HT-29 (cell line): Measurements from ENCODE around the gene PPFIBP1. TPM values are rescaled to one million over a fixed set of nuclear protein-coding genes. Genes with fewer than 3 reads are reported as not detected.
A peak's percentile ranks its signal among the peaks of the same experiment; 100 is the strongest.

Experiments used
- DNase-seq: peaks from one replicate; pipeline ENCODE4 v3.0.0-alpha.2; 2015; ENCODE audit warnings: low spot score
- total RNA-seq: library from RNA; depleted of rRNA; stranded (reverse); fragments of >200 nt; shearing (Covaris generic); gene quantifications from 2 replicates; pipeline ENCODE4 v1.2.3, GENCODE V29; 2014

PPFIBP1 gene
- total RNA-seq, 1 experiment from 2014 or later, result 17.6 TPM

- no peak for DNase-seq
Measured at GRCh38 chr12:27665704-27666103, 141.7 kb downstream of the PPFIBP1 start.

GRCh38 chr12:27666510-27666909 lies 142.5 kb downstream of the PPFIBP1 start:
- no peak for DNase-seq

DNA sequence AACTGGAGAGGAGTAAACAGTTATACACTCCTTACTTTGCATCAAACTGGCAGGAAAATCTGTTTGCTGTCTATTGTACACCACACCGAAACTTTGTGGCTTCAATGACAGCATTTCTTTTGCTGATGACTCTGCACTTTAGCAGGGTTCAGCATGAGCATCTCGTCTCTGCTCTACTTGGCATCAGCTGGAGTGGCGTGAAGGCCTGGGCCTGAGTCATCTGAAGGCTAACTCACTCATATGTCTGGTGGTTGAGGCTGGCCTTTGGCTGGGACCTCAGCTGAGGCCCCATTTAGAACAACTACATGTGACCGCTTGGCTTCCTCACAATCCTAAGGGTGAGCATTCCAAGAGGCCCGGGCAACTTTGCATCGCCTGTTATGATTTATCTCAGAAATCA lies 143.5 kb downstream of the PPFIBP1 start:
- DNase-seq, result no peak

DNA sequence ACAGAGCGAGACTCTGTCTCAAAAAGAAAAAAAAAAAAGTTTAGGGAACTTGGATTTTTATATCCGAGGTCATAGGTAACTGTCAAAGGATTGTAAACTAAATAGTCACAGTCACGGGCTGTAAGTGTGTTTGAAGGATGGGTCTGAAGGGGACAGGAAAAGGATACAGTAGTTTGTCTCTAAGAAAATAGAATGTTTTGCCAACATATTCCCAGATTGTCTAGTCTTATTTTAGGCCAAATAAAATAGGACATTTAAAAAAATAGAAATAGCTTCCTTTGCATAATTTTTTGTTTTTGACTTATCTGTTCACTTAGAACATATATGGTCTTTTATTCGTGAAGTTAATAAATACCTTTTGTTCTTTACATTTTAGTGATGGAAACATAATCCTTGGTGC lies 148.0 kb downstream of the PPFIBP1 start:
- DNase-seq, result no peak

- DNase-seq, result no peak
Measured at GRCh38 chr12:27672643-27673042, 148.6 kb downstream of the PPFIBP1 start.

DNA sequence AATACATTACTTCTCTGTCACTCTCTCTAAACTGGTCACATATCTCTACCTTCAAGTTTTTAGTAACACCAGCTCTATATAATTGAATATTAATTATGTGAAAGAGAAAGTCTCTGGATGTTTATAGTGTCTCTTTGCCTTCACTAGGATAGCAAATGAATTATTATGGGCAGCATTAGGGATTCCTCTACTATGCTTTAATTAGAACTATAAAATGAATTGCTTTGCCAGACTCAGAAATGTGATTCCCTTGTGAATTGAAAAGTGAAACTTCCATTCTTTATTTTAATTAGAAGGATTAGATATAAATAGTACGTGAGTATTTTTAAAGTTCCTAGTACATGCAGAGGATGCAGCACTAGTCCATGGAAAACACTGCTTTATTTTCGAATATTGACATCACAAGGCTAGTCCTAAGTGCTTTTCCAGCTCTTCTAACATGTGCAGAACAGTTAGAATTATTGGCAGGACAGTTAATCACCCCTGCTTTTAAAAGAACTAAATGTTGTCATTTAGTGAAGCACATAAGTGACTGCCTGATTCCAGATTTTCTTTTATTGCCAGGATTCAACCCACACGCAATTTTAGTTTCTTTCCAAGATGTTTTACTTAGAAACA lies 149.2 kb downstream of the PPFIBP1 start:
- no peak for DNase-seq

DNA sequence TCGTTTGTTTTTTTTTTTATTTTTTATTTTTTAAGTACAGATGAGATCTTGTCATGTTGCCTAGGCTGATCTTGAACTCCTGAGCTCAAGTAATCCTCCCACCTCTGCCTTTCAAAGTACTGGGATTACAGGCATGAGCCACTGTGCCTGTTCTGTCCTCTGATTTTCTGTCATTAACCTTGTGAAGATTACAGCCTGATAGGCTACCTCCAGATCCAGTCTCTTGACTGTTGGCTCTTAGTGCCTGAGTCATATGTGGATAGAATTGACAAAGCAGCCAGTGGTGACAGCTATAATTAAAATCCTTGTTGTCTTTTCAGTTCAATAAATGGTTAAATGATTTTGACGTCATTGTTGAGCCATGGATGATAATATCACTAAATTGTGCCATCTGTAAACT lies 151.0 kb downstream of the PPFIBP1 start:
- no peak for DNase-seq

DNA sequence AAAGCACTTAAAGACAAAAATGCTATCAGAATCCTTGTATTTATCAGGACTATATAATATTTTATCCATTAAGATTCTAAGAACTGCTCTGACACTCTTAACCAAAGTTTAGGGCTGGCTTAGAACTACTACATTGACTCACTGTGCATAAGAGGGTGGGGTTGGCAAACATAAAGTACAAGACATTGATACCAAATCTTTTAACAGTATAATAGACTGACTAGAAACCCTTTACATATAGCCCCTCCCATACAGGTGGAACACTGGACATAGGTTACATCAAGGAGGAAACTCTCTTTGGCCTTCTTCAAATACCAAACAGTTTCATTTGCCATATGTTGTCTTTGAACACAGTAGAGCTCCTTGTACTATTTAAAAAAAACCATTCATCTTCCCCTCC lies 156.6 kb downstream of the PPFIBP1 start:
- DNase-seq, result no peak

DNA sequence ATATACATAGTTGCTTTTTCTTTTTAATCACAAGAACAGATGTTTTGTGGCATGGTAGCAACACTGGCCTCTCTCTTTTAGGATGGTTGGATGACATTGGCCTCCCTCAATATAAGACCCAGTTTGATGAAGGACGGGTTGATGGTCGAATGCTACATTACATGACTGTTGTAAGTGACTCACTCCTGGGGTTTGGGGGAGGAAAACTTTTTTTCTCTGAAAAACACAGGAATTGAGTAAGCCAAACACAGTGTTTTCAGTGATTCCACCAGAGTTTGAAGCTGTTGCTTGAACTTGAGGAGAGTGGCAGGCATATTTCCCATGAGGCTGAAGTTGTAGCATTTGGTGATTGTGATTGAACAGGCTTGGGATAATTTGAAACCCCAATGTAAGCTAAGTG lies 158.5 kb downstream of the PPFIBP1 start:
- DNase-seq, result no peak

DNA sequence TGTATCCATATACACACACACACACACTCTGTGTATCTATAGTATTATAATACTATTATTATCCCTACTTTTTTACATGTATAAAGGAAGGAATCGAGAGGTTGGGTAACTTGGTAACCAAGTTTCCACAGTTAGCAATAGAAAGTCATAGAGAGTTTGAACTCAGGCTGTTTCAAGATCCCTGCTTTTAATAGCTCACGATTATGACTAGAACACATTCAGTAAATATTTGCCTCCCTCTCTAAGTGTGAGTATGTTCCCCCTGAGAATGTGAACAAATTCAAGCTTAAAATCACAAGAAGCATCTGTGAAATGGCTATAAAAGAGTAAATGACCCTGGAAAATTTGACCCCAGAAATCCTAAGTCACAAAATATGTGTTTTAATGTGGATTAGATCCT lies 161.3 kb downstream of the PPFIBP1 start:
- DNase-seq, result no peak

DNA sequence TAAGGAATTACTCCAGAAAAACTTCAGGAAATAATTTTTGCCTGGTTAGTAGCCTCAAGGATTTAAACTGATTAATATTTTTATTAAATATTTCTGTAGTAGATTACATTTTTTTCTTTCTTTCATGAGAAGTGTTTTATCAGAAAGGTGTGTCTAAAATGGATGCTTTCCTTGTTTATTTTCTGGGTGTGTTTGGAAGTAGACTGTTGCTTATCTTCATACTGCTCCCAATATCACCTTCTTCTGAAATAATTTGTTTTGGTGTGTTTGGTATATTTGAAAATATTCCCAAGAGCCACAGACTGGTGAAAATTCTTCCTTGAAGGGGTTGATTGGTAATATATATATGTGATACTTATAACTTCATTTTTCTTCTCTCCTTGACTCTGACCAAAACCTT lies 162.1 kb downstream of the PPFIBP1 start:
- no peak for DNase-seq

DNA sequence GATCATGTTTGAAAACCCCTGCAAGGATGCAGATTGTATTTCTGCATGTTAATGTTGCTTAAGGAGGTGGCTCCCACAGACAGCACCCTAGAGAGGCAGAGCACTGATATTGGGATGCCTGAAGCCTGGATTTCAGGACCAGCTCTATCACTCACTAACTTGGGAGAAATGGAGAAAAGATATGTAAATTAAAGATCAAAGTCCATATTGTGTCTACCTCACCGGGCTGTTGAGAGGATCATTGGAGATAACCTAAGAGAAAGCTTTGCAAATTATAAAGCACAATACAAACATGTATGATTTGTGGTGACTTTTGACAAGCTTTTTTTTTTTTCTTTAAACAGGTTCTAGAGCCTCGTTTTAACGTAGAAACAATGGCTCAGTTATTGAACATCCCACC lies 164.7 kb downstream of the PPFIBP1 start:
- no peak for DNase-seq

GRCh38 chr12:27689558-27690180 lies 165.7 kb downstream of the PPFIBP1 start:
- DNase-seq, result no peak

DNA sequence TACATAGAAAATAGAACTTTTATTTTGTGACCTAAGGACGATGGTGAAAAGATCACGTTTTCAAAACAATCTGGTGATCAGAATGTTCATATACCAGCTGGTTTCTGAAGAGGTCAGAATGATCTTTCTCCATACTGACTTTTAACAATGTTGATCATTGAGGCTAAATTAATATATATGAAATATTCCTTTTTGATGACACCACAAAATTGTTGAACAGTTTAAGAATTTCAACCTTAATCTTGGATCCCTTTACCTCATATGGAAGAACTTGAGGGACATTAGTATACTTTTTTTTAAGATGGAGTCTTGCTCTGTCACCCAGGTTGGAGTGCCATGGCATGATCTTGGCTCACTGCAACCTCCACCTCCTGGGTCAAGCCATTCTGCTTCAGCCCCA lies 169.4 kb downstream of the PPFIBP1 start:
- no peak for DNase-seq

- no peak for DNase-seq
Measured at GRCh38 chr12:27695556-27696292, 171.7 kb downstream of the PPFIBP1 start.

- DNase-seq, result no peak
Measured at GRCh38 chr12:27696293-27696652, 172.3 kb downstream of the PPFIBP1 start, which contains the start of gene REP15. REP15 (plus strand) TSS chr12:27696447; CDS start chr12:27696563, 116 bp downstream.

DNA sequence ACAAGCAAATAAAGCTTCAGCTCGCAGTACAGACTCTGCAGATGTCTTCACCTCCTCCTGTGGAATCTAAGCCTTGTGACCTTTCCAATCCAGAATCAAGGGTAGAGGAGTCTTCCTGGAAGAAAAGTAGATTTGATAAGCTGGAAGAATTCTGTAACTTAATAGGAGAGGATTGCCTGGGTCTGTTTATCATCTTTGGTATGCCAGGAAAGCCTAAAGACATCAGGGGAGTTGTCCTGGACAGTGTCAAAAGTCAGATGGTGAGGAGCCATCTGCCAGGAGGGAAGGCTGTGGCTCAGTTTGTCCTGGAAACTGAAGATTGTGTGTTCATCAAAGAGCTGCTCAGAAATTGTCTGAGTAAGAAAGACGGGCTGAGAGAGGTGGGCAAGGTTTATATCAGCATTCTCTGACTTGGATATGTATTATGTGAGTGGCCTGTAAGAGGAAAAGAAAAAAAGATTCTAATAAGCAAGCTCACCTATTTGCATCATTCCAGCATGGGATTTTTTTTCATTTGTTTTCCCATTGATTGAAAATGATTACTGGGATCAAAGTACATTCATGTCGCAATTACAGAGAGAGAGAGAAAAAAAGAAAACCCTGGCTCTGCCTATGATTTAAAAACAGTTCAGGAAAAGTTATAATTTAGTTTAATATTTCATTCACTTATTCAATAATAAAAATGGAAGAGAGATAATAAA lies 173.0 kb downstream of the PPFIBP1 start:
- DNase-seq, result no peak

GRCh38 chr12:27703720-27704452 lies 179.9 kb downstream of the PPFIBP1 start:
- peak; percentile 94 for DNase-seq

- DNase-seq, result no peak
Measured at GRCh38 chr12:27705263-27705662, 181.3 kb downstream of the PPFIBP1 start.

DNA sequence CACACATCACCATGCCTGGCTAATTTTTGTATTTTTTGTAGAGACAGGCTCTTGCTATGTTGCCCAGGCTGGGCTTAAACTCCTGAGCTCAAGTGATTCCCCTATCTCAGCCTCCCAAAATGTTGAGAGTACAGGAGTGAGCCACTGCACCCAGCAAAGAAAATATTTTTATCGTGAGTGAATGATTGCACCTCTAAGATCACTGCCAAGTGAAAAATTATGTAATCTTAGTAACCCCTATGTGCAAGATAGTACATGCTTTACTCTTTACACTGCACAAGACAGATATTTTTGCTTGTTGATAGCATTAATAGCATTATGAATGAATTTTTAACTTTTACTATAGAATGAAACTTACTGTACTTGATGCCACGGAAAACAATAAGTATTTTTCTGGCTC lies 183.2 kb downstream of the PPFIBP1 start:
- DNase-seq, result no peak

DNA sequence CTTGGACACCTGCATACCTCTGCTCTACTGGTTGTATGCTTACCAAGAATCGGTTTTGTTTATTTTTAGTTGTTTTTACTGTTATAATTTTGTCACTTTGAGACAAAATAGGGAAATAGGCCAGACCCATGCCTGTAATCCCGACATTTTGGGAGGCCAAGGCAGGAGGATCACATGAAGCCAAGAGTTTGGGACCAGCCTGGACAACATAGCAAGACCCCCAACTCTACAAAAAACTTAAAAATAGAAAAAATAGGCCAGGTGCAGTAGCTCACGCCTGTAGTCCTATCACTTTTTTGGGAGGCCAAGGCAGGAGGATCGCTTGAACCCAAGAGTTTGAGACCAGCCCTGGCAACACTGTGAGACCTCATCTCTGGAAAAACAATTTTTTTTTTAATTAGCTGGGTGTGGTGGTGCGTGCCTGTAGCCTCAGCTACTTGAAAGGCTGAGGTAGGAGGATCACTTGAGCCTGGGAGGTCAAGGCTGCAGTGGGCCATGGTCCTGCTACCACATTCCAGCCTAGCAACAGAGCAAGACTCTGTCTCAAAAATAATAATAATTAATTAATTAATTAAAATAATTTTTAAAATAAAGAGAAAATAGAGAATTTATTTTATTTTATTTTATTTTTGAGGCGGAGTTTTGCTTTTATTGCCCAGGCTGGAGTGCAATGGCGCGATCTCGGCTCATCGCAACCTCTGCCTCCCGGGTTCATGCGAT lies 185.4 kb downstream of the PPFIBP1 start:
- DNase-seq, result no peak
